Uterus (tissue), 4 donors: ENCODE measurements around the gene ABCD3. TPM values are rescaled to one million over a fixed set of nuclear protein-coding genes. Genes with fewer than 3 reads are reported as not detected.

Experiments used
- DNase-seq, 2 donors: peaks; one replicate each; pipeline ENCODE4 v3.0.0-alpha.2; 2019 to 2020
- H3K27ac ChIP-seq, 2 donors: fragments of 200-600 bp; sonication (generic); 1 replicate in 1 of 2; 2 replicates in 1 of 2; pipeline ENCODE4 v1.5.1; 2016 to 2018
- H3K27me3 ChIP-seq, 2 donors: fragments of 200-600 bp; sonication (generic); one replicate each; pipeline ENCODE4 v1.5.1; 2018 to 2019; ENCODE audit warnings: control low read depth in 1 of 2
- H3K36me3 ChIP-seq, 2 donors: fragments of 200-600 bp; sonication (generic); one replicate each; pipeline ENCODE4 v1.5.1; 2019; ENCODE audit warnings: control low read depth in 1 of 2
- H3K4me1 ChIP-seq, 2 donors: fragments of 200-600 bp; sonication (generic); one replicate each; pipeline ENCODE4 v1.5.1; 2018 to 2019; ENCODE audit warnings: control low read depth in 1 of 2
- H3K4me3 ChIP-seq, 2 donors: fragments of 200-600 bp; sonication (generic); 1 replicate in 1 of 2; 2 replicates in 1 of 2; pipeline ENCODE4 v1.5.1; 2018 to 2019; ENCODE audit warnings: mild to moderate bottlenecking in 1 of 2
- H3K9me3 ChIP-seq, 2 donors: fragments of 200-600 bp; sonication (generic); one replicate each; pipeline ENCODE4 v1.5.1; 2019; ENCODE audit warnings: control low read depth in 1 of 2
- POLR2A ChIP-seq, 2 donors: fragments of 450-650 bp; IDR thresholded peaks; one replicate each; pipeline ENCODE4 v1.6.1; 2016; ENCODE audit warnings: antibody characterized with exemption in 2 of 2, mild to moderate bottlenecking in 1 of 2, moderate library complexity in 1 of 2
- intact Hi-C: fragments of 100-400 bp; cut with DNase I; formaldehyde crosslinking; loops from one replicate; pipeline ENCODE4 v1.15.1; 2023; ENCODE audit warnings: low total_unique reads
- total RNA-seq, 4 donors: library from RNA; depleted of rRNA in 3 of 4; stranded (reverse); fragments of >200 nt in 3 of 4; gene quantifications; one replicate each; pipeline versions ENCODE4 v1.1.0 to v1.2.4, GENCODE V29; 2014 to 2023
- TF ChIP-seq, protein P1 (sequence below), 4 experiments: fragments of 200-600 bp in 2 of 4; fragments of 450-650 bp in 2 of 4; sonication (generic) in 2 of 4; IDR thresholded peaks; one replicate each; pipeline ENCODE4 v1.5.1; 2016 to 2019; ENCODE audit warnings: antibody characterized with exemption in 4 of 4, mild to moderate bottlenecking in 2 of 4, moderate library complexity in 1 of 4
- donor health status: DM: yes; HTN: yes; CAD: no.

The ABCD3 gene
- total RNA-seq, 4 donors from 2014 or later: 18.4 to 53.2 (median 30.7) TPM

DNA sequence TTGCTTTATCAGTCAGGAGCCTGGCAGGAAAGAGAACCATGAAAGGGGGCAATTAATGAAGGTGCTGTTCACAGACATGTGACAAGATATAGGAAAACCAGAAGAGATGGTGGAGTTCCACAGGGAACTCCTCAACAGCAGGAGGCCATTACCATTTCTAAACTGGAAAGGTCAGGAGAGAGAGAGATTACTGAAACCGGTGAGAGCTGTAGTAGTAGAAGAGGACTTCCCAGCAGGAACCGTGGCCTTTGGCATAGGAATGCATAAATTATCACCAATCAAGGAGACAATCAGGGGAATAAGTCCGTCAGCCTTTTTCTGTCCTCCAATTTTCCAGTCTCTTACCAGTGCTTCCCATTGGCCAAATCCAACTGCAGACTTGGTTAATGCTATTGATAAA lies 23.0 kb upstream of the ABCD3 start:
- Histone ChIP-seq H3K27me3 (no peaks in the 10 kb centered on the region), H3K36me3 (no peaks in the 10 kb centered on the region), H3K4me1 (no peaks in the 10 kb centered on the region), H3K27ac (no peak overlapping the region), H3K9me3 (no peaks in the 10 kb centered on the region), H3K4me3 (no peak overlapping the region)
- DNase-seq: no peak
- intact Hi-C loops: no loop called here
- TF ChIP-seq POLR2A (IDR thresholded peaks at IDR 0.05): no peak
- TF ChIP-seq, protein P1, sequence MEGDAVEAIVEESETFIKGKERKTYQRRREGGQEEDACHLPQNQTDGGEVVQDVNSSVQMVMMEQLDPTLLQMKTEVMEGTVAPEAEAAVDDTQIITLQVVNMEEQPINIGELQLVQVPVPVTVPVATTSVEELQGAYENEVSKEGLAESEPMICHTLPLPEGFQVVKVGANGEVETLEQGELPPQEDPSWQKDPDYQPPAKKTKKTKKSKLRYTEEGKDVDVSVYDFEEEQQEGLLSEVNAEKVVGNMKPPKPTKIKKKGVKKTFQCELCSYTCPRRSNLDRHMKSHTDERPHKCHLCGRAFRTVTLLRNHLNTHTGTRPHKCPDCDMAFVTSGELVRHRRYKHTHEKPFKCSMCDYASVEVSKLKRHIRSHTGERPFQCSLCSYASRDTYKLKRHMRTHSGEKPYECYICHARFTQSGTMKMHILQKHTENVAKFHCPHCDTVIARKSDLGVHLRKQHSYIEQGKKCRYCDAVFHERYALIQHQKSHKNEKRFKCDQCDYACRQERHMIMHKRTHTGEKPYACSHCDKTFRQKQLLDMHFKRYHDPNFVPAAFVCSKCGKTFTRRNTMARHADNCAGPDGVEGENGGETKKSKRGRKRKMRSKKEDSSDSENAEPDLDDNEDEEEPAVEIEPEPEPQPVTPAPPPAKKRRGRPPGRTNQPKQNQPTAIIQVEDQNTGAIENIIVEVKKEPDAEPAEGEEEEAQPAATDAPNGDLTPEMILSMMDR (IDR thresholded peaks at IDR 0.05): no peak

DNA sequence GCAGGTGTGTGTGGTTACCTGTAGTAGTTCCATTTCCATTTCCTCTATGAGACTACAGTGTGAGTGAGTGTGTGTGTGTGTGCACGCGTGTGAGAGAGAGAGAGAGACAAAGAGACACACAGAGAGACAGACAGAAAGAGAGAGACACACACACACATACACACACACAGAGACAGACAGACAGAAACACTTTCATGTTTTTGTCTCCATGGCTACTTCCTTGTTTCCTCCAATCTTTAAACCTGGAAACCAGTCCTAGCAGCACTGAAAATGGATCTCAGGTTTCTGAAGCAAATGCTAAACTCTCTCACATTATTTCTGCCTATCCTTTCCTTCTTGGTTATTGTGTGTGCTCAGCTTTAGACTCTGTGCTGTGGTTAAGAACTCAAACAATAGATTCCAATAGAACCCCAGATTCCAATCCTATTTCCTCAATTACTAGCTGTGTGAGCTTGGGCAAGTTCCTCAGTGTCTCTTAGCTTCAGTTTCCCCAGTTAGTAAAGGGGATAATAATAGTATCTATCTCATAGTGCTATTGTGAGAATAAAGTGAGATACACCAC lies 22.4 kb upstream of the ABCD3 start:
- intact Hi-C loops: no loop called here
- TF ChIP-seq, protein P1 (IDR thresholded peaks at IDR 0.05): no peak
- TF ChIP-seq POLR2A (IDR thresholded peaks at IDR 0.05): no peak
- Histone ChIP-seq H3K9me3 (no peaks in the 10 kb centered on the region), H3K27ac (no peak overlapping the region), H3K4me3 (no peak overlapping the region), H3K27me3 (no peaks in the 10 kb centered on the region), H3K4me1 (no peaks in the 10 kb centered on the region), H3K36me3 (no peaks in the 10 kb centered on the region)
- DNase-seq: no peak

DNA sequence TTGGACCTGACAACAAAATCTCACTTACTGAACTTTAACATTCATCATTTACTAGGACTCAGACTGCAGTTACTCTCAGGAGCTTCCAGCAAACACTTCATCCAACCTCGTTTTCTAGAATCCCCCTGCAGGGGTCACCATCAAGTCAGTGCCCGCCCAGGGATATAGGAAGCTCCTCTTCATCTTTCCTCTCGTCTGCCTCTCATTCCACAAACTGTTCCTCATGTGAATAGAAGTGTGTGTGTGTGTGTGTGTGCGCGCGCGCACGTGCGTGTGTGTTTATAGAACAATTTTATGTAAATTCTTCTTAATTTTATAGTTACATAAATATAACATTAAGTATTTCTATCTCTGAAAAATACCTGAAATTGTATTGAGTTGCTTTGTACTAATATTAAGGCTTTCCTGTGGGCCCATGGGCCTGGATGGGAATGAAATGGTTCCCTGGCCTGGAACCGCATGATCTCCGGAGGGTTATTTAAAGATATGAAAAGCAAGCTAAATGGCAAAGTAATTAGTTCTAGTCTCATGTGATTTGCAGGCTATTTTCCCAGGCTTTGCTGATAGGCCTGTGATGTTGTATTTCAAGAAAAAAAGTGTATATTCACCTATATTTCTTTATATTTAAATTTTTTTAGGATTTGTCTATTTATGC lies 21.7 kb upstream of the ABCD3 start:
- H3K4me3 ChIP-seq: no peak overlapping the region
- no peak overlapping the region for H3K27ac ChIP-seq
- intact Hi-C loops: no loop called here
- H3K9me3 ChIP-seq: no peaks in the 10 kb centered on the region
- no peak for DNase-seq
- no peaks in the 10 kb centered on the region for H3K4me1 ChIP-seq
- H3K27me3 ChIP-seq: no peaks in the 10 kb centered on the region
- no peak for TF ChIP-seq POLR2A (IDR thresholded peaks at IDR 0.05)
- TF ChIP-seq, protein P1 (IDR thresholded peaks at IDR 0.05): peak in 2 of 4 experiments; percentile 6 to 7
- H3K36me3 ChIP-seq: no peaks in the 10 kb centered on the region

DNA sequence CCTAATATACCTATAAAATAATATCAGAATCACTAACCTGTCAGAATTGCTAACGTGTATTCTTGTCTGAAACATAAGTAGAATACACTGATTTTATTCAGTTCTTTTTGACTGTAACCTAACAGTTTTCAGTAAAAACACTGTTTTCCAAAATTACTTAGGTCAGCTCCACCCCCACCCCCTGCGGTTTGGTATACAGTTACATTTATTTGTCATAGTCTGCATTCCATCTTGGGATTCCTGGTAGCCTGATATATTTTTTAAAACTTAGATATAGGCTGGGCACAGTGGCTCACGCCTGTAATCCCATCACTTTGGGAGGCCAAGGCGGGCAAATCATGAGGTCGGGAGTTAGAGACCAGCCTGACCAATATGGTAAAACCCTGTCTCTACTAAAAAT lies 19.8 kb upstream of the ABCD3 start:
- TF ChIP-seq, protein P1 (IDR thresholded peaks at IDR 0.05): no peak
- no peak for TF ChIP-seq POLR2A (IDR thresholded peaks at IDR 0.05)
- Histone ChIP-seq H3K4me1 (no peaks in the 10 kb centered on the region), H3K9me3 (no peaks in the 10 kb centered on the region), H3K4me3 (no peak overlapping the region), H3K36me3 (no peaks in the 10 kb centered on the region), H3K27ac (no peak overlapping the region), H3K27me3 (no peaks in the 10 kb centered on the region)
- intact Hi-C loops: no loop called here
- no peak for DNase-seq

DNA sequence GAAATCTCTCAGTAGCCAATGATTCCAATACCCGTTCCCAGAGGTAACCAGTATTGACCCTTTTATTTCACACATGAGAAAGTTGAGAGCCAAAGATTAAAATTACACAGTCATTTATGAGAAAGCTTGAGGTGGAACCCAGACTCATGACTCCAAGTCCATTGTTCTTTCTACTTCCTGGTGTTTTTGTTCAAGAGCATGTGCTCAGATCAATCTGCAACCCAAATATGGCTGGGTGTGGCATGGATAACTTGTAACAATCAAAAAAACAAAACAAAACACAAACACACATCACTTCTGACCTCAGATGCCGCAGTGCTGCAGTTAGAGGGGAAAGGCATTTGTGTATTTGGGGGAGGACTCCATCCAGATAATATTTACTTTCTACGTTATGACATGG lies 18.7 kb upstream of the ABCD3 start:
- intact Hi-C loops: no loop called here
- TF ChIP-seq, protein P1 (IDR thresholded peaks at IDR 0.05): no peak
- no peak for TF ChIP-seq POLR2A (IDR thresholded peaks at IDR 0.05)
- DNase-seq: no peak
- Histone ChIP-seq H3K36me3 (no peaks in the 10 kb centered on the region), H3K27me3 (no peaks in the 10 kb centered on the region), H3K4me3 (no peak overlapping the region), H3K9me3 (no peaks in the 10 kb centered on the region), H3K27ac (no peak overlapping the region), H3K4me1 (no peaks in the 10 kb centered on the region)
